Amniotic epithelial cell (primary cell): ENCODE data around the gene ROBO1.
"Not testable (repeated sequence)": the region's sequence is repeated elsewhere in the genome, so short reads cannot be mapped to it uniquely, and the experiment has no call there.

Source experiments
- DNase-seq: peaks from one replicate; pipeline ENCODE4 v3.0.0-alpha.2; 2010; ENCODE audit warnings: low read depth

ROBO1 gene

GRCh38 chr3:78734048-78734637 is 1033.7 kb downstream of the ROBO1 start:
- no peak for DNase-seq

GRCh38 chr3:78732893-78733292 is 1034.9 kb downstream of the ROBO1 start:
- DNase-seq: no peak

GRCh38 chr3:78732471-78732870 is 1035.3 kb downstream of the ROBO1 start:
- no peak for DNase-seq

- no peak for DNase-seq
These were observed 1037.9 kb downstream of the ROBO1 start for GRCh38 chr3:78729946-78730345.

- DNase-seq: no peak
These were observed 1039.2 kb downstream of the ROBO1 start for GRCh38 chr3:78728406-78729145.

GRCh38 chr3:78726545-78726944 is 1041.3 kb downstream of the ROBO1 start:
- no peak for DNase-seq

GRCh38 chr3:78725703-78726246 is 1042.0 kb downstream of the ROBO1 start:
- no peak for DNase-seq

- DNase-seq: no peak
These were observed 1042.9 kb downstream of the ROBO1 start for GRCh38 chr3:78724859-78725258.

- DNase-seq: not testable (repeated sequence)
These were observed 1043.4 kb downstream of the ROBO1 start for GRCh38 chr3:78724364-78724763.

GRCh38 chr3:78721771-78722543 is 1045.8 kb downstream of the ROBO1 start:
- DNase-seq: no peak

- no peak for DNase-seq
These were observed 1049.1 kb downstream of the ROBO1 start for GRCh38 chr3:78718707-78719106.

GRCh38 chr3:78717041-78717440 is 1050.8 kb downstream of the ROBO1 start:
- no peak for DNase-seq

GRCh38 chr3:78712941-78713340 is 1054.9 kb downstream of the ROBO1 start:
- no peak for DNase-seq

- DNase-seq: no peak
These were observed 1055.5 kb downstream of the ROBO1 start for GRCh38 chr3:78712270-78712669.

- no peak for DNase-seq
These were observed 1059.2 kb downstream of the ROBO1 start for GRCh38 chr3:78708565-78709073.

GRCh38 chr3:78707609-78708008 is 1060.2 kb downstream of the ROBO1 start:
- DNase-seq: no peak

- no peak for DNase-seq
These were observed 1060.8 kb downstream of the ROBO1 start for GRCh38 chr3:78706906-78707523.

- DNase-seq: no peak
These were observed 1063.9 kb downstream of the ROBO1 start for GRCh38 chr3:78703944-78704343.

GRCh38 chr3:78701537-78701936 is 1066.3 kb downstream of the ROBO1 start:
- DNase-seq: peak; percentile 12

- no peak for DNase-seq
These were observed 1069.4 kb downstream of the ROBO1 start for GRCh38 chr3:78698431-78698830.

- DNase-seq: no peak
These were observed 1070.4 kb downstream of the ROBO1 start for GRCh38 chr3:78697426-78697825.

- DNase-seq: no peak
These were observed 1077.0 kb downstream of the ROBO1 start for GRCh38 chr3:78690766-78691165.
